ENCODE results near the gene CAT.
"Not testable (repeated sequence)": the region's sequence is repeated elsewhere in the genome, so short reads cannot be mapped to it uniquely, and the experiment has no call there.

CAT gene

GRCh38 chr11:34438529-34439507 is at the start of gene CAT:
TSS of gene CAT (plus strand) at chr11:34438934. CDS start at chr11:34439014, 80 bp downstream.
- peak; percentile 99 for DNase-seq

DNA sequence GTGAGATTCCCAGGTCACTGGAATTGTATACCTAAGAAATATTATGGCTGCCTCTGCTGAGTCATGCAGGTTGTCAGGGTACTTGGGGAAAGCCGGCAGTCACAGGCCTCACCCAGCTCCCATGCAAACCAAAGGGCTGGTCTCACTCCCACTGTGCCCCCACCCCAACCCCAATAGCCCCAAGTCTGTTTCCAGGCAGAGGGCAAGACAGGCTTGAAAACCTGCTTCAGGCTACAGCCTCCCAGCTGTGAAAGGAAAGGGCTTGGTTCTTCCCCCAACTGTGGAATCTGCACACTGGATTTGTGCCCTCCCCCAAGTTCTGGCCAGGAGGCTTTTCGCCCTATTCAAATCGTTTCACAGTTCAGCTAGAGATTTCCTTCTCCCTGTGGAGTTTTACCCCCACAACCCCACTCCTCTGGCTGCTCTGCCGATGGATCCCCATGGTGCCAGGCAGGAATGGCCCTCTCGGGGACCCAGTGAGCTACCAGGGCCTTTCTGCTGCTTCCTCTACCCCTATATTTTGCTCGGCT is 43.9 kb upstream of the CAT start:
- DNase-seq, result no peak

GRCh38 chr11:34395916-34396550 is 42.7 kb upstream of the CAT start:
- DNase-seq, result no peak

DNA sequence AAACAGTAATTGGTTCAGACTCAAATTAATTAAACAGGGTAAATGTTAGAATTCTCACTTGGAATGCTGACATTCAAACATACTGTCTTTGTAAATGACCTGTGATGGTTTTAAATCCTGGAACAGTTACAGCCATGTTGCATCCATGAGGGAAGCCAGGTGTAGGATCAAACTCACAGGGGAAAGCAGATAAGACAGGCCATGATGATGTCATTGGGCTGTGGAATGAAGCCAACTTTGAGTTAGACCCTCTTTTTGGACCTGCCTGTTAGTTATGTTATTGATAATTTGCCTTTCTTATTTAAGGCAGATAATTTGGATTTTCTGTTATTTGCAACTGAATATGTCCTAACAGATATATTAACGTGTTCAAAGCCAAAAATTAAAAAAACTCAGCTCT is 41.6 kb upstream of the CAT start:
- no peak for DNase-seq

GRCh38 chr11:34397811-34398210 is 40.9 kb upstream of the CAT start:
- no peak for DNase-seq

GRCh38 chr11:34403431-34403830 is 35.3 kb upstream of the CAT start:
- DNase-seq, result no peak

DNA sequence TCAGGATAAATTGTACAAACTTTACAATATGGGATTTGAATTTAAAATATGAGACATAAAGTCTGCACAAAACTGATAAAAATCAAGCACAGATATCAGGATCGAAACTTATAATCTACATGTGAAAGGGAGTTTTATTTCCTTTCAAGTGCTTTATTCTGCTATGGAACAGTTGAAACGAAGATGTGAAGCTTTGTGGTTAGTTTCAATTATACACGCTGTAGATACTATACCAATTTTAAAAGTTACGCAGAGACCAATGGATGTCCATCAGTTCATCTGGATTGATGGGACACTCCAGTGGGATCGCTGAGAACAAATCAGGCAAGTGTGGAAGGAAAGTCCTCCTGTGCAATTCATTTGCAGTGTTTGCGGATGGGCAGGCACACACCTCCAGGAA is 34.5 kb upstream of the CAT start:
- no peak for DNase-seq

GRCh38 chr11:34405079-34405858 is 33.5 kb upstream of the CAT start:
- peak; percentile 49 for DNase-seq

GRCh38 chr11:34406413-34406812 is 32.3 kb upstream of the CAT start:
- DNase-seq, result no peak

DNA sequence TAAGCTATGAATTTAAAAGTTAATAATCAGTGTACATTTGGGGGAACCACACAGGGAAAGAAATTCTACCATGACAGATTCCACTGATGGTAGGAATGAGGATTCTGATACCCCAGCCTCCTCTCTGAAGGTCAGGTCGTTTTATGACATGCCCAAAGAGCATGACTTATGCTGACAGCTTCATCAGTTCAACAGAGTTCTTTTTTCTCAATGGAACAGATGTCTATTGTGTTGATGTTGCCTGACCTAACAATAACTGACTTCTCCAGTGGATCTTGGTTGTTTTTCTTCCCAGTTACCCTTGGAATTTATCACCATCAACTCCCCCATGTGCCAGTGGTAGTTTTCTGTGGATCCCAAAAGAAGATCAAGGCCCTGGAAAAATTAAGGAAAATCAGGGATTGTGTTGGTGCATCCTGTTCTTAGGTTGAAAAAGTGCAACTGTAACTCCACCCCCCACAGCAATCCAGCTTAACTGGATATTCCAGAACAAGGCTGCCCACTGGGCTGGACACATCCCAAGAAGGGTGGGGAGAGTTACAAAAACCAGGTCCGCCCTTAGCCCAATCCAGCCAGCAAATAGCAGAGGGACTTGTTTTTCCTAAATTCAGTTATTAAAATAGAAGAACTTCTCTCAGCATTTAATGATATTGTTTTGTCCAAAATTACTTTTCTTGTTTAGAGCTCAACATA is 31.5 kb upstream of the CAT start:
- DNase-seq, result no peak

- no peak for DNase-seq
Measured at GRCh38 chr11:34408580-34409172, 30.1 kb upstream of the CAT start.

- no peak for DNase-seq
Measured at GRCh38 chr11:34411111-34411510, 27.6 kb upstream of the CAT start.

DNA sequence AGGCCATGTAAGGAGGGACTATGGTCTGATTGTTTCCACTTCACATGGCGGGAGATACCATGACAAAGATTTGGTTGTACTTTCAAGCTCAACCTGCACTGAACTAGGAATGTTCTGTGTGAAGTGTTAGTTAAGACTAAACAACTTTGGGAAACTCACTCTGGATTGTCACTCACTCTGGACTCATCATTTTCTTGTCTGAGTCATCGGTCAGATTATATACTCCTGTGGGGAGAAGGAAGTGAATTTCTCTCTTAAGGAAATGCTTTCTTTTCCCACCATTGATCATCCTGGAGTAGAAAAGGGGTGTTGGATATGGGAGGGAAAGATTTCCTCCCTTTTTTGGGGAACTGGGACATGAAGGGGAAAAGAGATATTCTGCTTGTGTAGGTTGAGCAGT is 26.9 kb upstream of the CAT start:
- no peak for DNase-seq

DNA sequence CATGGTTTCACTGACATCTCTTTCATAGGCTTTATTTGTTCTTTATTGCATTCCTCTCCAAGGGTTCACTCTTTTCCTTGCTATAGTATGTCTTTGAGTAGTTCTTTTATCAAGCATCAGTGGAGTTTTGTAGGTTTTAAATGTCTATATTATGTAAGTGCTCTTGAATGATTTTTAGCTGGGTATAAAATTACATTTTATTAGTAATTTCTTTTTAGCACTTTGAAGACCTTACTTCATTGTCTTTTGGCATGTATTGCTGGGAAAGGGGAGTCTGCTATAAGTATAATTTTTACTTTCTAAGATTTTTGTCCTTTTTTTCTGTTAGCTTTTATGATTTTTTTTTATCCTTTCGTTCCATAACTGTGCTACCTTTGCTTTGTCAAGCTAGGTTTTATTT is 25.5 kb upstream of the CAT start:
- DNase-seq, result no peak

DNA sequence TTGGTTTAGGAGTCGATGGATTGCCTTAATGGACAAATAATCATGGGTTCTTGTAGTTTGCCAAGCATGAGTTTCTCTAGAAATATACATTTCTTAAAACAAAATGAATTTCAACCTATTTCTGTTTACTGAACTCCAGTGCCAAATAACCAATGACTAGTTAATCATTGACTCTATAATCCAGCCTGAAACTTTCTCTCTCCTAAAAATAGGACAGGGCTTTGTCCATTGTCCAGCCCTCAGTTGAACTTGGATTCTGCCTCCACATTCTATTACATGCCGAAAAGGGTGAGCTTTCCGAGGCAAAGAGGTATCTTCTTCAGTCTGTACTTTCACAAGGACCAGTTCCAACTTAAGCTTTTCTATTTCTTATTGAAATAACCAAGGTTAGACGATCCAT is 23.2 kb upstream of the CAT start:
- no peak for DNase-seq

- no peak for DNase-seq
Measured at GRCh38 chr11:34416088-34416487, 22.6 kb upstream of the CAT start.

DNA sequence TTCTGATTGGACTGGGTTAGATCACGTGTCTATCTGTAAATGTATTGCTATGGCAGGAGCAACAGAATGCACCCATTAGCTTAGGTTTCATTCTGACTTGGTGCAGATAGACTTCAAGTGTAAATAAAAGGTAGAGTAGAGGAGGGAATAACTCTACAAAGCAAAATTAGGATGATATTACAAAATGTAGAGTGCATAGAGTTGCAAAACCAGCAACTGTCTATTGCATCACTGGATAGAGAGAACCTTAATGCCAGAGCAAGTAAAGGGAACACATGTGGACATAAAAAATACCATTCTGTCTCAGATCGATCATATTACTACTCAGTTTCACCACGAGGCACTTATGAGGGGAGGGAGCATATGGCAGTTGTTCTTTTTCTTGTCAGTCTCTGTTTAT is 22.0 kb upstream of the CAT start:
- DNase-seq, result no peak

DNA sequence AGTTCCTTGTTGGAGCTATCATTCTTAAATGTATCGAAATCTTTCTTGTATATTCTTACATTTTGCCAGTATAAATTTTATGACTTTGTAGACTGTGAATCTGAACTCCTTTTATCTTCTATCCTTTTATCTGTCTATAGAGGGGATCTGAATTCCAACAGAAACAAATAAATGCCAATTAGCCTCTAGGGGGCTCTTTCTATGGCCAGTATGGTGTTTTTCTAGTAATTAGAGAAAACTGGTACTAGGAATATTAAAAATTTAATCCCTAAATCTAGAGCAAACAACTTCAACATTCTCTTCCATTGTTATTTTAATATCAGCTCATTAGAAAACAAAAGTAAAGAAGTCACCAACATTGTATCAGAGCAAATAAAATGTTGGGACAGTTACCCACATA is 21.5 kb upstream of the CAT start:
- DNase-seq, result no peak

- no peak for DNase-seq
Measured at GRCh38 chr11:34419158-34419557, 19.6 kb upstream of the CAT start.

DNA sequence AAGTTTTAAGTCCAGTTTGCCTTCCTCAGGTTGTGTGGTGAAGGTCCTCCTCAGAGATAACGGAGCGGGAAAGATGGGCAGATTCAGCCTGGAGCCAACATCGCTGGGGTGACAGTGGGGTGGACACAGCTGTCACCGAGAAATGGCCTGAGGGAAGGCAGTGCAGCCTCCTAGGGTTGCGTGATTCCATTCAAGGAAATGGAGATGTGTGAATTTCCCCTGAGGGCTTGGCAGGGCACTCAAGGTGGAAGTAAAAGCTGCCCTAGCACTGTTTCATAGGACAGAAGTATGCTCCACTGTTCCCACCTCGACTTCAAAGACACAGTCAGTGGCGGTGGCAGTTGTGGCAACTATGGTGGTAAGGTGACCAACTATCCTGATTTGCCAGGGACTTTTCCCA is 15.4 kb upstream of the CAT start:
- no peak for DNase-seq

DNA sequence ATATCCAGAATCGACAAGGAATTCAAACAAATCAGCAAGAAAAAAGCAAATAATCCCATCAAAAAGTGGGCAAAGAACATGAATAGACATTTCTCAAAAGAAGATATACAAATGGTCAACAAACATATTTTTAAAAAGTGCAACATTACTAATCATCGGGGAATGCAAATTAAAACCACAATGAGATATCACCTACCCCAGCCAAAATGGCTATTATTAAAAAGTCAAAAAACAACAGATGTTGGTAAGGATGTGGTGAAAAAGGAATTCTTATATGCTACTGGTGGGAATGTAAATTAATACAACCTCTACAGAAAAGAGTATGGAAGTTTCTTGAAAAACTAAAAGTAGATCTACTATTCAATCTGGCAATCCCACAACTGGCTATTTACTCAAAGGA is 13.9 kb upstream of the CAT start:
- not testable (repeated sequence) for DNase-seq

- DNase-seq, result no peak
Measured at GRCh38 chr11:34425360-34425759, 13.4 kb upstream of the CAT start.

Measured in activated CD4-positive, alpha-beta T cell treated with anti-CD3 and anti-CD28 coated beads, Interleukin-2, Interleukin-6, amounts not matched to agents 100 ng/mL and 50 ng/mL, durations not matched to agents 16 hours and 8 hours (primary cell).